Mucosa of gallbladder (tissue), 1 donor: Measurements from ENCODE around the gene PHACTR3. TPM values are rescaled to one million over a fixed set of nuclear protein-coding genes. Genes with fewer than 3 reads are reported as not detected.
"Not testable (repeated sequence)": the region's sequence is repeated elsewhere in the genome, so short reads cannot be mapped to it uniquely, and the experiment has no call there.

Experiments
- DNase-seq: peaks from one replicate; pipeline ENCODE4 v3.0.0-alpha.2; 2020; ENCODE audit warnings: low spot score
- total RNA-seq: library from RNA; stranded (reverse); gene quantifications from one replicate; pipeline ENCODE4 v1.2.1, GENCODE V29; 2021
- donor health status: DM: no; HTN: no; CAD: no.

Gene PHACTR3
- total RNA-seq, 1 donor from 2014 or later = 6.9 TPM

GRCh38 chr20:59589086-59589684 is 15.2 kb upstream of the PHACTR3 start:
- no peak for DNase-seq

DNA sequence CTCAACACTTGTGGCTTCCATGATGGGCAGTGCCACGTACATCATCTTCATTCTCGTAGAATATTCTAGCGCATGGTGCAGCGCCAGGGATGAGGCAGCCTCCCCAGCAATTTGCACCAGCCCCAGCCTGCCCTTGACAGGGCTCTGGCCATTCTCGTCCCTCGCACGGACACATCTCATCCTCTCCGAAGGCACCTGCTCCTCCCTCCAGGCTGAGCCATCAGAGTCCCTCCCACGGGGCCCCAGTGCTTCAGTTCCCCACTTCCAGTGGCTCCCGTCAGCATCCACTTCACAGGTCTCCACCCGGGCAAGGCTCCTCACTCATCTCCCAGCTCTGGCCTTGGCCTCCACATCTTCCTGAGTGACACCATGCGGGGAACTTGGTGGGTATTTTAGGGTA is 13.3 kb upstream of the PHACTR3 start:
- DNase-seq = no peak

- no peak for DNase-seq
Observed at GRCh38 chr20:59596690-59597089, 7.7 kb upstream of the PHACTR3 start.

DNA sequence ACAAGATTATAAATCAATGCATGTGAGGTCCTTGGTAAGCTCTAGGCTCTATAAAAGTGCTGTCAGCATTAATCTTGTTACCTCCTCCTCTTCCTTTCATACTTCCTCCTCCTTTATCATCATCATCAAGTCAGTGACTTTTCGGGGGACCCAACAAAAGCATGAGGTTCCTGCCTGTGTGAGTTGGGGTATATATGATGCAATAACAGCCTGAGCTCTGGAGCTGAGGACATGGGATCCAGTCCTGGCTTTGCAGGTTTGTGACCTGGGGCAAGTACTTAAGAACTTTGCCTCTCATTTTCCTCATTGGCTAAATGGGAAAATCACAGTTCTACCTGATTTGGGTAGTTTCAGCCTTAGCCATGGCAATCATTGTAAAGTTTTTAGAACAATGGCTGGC is 7.1 kb upstream of the PHACTR3 start:
- no peak for DNase-seq

DNA sequence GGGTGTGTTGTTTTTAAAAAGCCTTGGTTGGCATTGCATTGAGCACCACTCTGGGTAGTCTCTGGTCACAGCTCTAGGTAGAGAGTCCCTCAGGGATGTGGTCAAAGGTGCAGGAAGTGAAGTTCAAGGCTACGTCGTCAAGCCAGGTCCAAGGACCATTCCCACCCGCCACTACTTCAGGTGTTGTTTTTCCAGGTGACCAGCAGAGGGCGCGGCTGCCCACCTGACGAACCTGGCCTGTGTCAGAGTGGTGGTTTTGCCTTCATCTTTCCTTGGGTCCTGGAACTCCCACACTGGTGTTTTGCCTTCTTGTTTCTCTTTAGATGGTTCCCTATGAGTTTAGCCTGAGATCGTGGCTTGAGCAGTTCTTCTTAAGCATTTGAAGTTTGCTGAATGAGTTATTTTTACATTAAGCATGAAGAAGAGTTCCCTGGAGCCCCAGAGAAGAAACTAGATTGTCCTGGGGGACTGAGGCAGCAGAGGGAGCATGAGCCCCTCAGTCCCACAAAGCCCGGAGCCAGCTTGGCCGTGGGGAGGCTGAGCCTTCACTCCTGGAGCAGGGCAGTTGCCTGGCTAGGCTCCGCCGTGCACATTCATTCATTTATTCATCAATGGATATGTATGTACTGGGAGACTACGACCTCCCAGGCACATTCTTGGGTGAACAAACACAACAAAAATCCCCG is 5.6 kb upstream of the PHACTR3 start:
- peak; percentile 42 for DNase-seq

DNA sequence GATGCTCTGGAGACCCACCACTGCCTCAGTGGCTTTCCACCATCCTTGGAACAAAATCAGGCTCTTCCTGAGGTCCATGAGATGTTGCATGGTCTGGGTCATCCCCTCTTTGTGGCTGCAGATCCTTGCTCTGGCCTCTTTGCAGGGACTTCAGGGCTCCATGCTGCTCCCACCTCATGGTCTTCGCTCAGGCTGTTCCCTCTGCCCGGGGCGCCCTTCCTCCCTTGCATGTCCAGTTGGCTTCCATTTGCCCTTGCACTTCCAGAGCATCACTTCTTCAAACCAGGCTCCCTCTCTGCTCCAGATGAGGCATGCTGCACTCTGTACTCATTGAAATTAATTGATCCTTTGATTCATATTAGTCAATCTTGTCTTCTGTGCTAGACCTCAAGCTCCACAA is 4.4 kb upstream of the PHACTR3 start:
- no peak for DNase-seq

DNA sequence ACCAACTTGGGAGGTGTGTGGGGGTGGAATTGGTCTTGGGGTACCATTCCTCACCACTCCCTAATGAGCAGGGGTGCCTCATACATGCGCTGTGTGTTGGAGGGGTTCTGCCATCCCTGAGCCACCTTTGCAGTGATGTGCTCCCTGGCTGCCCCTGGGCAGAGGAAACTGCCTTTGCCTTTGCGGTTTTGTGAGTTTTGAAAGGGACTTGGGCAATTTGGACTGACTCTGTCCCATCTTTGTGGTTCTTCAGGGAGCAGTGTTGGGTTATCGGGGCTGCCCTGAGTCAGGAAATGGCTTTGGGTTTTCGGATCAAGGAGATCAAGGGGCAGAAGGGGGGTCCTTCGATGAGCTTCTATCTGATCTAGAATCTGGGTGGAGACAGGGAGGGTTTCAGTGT is 3.9 kb upstream of the PHACTR3 start:
- no peak for DNase-seq

DNA sequence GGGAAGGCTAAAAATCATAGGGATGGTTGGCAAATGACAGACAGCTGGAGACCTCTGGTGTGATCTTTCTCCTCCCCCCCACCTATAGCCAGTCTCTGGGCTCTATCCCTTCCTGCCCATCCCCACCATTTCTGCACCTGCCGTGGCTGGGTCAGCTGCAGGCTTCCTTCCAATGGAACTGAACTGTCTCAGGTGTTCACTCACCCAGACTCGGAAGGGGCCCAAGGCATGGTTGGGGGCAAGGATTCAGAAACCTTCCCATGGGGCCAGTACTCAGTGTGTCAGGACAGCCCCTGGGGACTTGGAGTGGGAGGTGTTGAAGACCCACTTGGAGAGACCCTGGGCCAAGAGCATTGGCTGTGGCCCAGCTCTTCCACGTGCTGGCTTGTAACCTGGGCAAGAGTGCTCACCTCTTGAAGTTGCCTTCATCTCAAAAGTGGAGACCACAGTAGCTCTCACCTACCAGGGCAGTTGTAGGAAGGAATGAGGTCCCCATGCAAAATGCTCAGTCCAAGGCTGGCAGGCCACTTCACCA is 1.7 kb upstream of the PHACTR3 start:
- DNase-seq = no peak

DNA sequence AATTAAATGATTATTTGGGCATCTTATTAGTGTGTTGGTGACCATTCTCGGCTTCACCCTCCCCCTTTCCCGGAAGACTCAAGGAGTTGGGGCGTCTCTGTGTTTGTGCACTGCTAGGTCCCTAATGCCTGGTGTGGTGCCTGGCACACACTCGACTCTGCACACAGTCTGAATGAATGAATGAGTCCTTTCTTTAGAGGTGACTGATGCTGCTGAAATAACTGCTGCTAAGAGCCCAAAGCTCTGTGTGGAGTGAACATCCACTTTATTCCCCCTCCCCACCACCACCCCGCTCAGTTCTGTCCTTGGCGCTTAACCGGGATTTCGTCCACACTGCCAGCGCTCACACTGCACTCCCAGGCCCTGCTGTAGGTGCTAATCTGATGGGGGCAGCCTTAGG is 1.2 kb upstream of the PHACTR3 start:
- DNase-seq = no peak

DNA sequence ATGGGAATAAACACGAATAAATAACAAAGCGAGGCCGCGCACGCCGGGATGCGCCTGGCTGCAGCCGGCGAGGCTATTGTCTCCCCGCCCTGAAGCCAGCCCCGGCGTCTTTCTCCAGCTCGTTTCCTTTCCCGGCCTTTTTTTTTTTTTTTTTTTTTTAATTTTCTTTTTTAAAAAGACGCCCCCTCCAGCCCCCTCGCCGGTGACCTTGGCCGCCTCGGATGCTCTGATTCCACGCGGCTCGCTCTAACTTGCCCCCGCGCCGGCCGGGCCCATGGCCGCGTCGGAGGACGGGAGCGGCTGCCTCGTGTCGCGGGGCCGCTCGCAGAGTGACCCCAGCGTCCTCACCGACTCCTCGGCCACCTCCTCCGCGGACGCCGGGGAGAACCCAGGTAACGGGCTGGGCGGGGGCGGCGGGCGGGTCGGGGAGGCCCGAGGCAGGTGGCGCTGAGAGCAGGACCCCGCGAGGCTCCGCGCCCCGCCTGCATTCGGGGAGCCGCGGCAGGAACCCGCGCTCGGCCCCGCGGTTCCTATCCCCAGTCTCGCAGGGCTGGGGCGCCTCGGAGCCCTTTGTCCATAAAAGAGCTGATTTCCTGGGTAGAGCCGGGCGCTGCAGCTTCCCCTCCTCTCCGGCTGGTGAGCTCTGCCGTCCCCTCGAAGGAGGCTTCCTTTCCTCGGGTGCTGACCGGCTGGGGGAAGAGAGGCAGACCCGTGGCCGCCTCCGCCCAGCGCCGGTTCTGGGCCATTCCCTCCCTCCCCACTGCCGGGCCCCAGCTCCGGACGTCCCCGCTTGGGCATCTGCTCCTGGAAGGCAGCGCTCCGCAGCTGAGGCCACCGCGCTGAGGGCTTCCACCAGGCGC is 631 bp downstream of the PHACTR3 start:
- no peak for DNase-seq

DNA sequence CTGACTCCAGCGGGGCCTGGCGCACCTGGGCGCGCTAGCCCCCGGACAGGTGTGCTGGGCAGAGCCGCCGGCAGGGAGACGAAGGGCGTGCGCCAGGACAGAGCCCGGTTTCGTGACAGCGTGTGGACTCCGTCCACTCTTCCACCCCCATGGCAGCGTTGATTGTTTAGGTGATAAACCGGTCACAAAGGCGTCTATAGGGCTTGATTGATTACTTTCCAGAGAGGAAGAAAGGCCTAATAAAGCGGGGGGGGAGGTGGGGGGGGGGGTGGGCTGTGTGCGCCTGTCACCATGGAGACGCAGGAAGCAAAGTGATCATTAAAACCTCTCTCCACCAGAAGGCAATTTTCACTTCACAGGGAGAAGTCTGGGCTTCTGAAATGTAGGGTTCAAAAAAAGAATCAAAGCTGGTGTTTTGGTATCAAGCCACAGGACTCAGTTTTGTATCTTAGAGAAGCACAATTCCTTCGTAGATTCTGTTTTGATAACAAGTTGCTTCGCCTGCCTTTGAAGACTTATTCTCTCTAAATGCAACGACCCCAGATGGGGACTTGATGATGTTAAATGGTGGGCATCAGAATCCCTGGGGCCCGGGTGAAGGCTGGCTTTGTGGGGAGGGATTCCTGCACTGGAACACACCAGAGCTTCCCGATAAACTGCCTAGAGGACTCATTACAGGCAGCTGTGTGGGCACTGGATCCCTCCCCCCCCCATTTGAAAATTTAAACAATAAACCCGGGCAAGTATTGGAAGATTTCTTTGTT is 1.4 kb downstream of the PHACTR3 start:
- DNase-seq = peak; percentile 28

DNA sequence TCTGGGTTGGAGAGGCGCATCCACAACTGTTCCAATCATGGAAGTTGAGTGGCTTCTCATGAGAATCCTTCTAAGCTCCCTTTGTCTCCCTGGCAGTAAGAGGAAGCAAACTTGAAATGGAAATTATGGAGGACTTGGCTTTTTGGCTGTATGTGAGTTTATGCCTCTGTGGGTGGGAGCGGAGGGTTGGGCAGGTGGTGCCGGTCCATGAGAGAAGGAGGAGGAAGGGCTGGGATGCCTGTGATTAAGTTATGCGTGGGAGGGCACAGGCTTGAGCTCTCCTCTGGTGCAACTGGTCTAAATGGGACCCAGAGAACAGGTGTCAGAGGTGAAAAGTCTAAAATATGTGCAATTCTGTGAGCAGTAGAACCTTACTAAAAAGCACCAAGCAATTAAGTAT is 2.2 kb downstream of the PHACTR3 start:
- DNase-seq = no peak

DNA sequence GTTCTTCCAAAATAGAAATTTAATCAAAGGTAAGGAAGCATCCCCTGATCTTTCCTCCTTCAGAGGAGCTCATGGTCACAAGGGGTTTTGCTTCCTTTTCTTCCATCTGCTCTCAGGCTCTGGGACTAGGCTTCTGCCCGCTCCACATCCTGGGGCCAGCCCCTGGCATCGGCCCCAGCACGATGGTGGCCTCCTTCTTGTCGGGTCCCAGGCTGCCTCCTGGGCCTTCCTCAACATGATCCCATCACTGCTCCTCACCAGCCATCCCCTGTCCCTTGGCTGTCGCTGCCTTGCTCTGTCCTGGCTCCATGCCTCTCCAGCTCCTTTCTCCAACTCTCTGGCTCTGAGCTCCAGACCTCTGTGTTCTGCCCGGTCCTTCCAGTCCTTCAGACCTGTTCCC is 4.1 kb downstream of the PHACTR3 start:
- DNase-seq = no peak

DNA sequence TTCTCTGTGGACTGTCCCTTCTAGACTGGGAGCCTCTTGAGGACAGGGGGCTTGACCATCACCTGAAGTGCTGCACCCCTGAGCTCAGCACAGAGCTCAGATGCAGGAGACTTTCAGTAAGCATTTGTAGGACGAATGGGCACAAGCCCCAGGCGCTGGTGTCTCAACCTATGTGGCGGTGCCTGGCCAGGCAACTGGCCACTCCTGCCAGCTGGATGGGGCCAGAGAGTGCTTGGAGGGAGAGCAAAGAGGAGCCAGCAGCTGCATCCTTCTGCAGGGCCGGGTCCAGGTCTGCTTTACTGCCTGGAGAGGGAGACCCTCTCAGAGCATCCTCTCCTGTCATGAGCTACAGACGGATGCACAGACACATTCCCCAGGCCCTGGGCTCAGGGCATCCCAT is 4.5 kb downstream of the PHACTR3 start:
- no peak for DNase-seq

GRCh38 chr20:59611286-59611685 is 6.9 kb downstream of the PHACTR3 start:
- DNase-seq = peak; percentile 45

- no peak for DNase-seq
Observed at GRCh38 chr20:59613861-59614260, 9.5 kb downstream of the PHACTR3 start.

GRCh38 chr20:59614714-59615113 is 10.4 kb downstream of the PHACTR3 start:
- no peak for DNase-seq

GRCh38 chr20:59616306-59616705 is 12.0 kb downstream of the PHACTR3 start:
- DNase-seq = no peak

DNA sequence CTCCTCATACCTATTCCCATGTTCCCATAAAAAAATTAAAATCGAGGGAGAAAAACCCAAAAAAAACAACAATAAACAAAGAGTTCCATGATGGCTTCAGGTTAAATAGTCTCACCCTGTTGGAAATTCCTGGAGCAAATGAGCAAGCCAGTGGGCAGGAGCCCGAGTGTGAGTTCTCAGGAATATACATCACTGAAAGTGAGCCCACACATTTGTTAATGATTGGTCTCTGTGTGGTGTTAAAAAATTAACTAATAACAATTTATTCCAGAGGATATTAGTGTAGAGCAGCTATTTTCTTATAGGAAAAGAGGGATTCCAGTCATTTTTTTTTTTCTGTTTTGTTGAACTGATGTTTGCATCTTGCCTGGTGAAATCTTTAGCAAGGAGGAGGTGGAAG is 12.9 kb downstream of the PHACTR3 start:
- no peak for DNase-seq

DNA sequence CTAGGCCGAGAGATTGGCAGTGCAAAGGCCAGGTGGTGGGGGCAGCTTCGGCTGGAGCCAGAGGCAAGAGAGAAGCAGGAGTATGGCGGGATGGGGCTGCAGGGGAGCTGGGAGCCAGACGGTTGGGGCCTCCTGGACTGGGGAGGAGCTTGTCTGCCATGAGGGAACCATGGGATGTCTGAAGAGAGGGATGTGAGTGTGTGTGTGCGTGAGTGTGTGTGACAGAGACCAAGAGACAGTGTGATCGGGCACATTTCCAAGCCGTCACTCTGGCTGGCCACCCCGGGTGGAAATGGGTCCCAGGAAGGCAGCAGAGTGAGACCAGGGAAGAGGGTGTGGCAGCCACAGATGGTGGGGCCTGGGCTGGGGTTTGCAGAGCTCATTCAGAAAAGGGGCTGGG is 13.8 kb downstream of the PHACTR3 start:
- DNase-seq = no peak

- not testable (repeated sequence) for DNase-seq
Observed at GRCh38 chr20:59618585-59618984, 14.2 kb downstream of the PHACTR3 start.
